Lower lobe of right lung (tissue), 2 donors: Measurements from ENCODE around the gene USP49. TPM values are rescaled to one million over a fixed set of nuclear protein-coding genes. Genes with fewer than 3 reads are reported as not detected.

Experiments
- ATAC-seq, 2 donors: fragments of 200-7000 bp; cut with Tn5 transposase; one replicate each; pipeline ENCODE4 v1.9.1; 2020 to 2022; ENCODE audit warnings: mild to moderate bottlenecking in 2 of 2, moderate library complexity in 2 of 2
- DNase-seq: peaks from one replicate; pipeline ENCODE4 v3.0.0-alpha.2; 2020
- H3K27ac ChIP-seq: fragments of 200-600 bp; one replicate; pipeline ENCODE4 v1.8.0; 2022
- H3K27me3 ChIP-seq: fragments of 200-600 bp; one replicate; pipeline ENCODE4 v1.8.0; 2022; ENCODE audit warnings: low read depth
- H3K36me3 ChIP-seq: fragments of 200-600 bp; one replicate; pipeline ENCODE4 v1.8.0; 2022; ENCODE audit warnings: mild to moderate bottlenecking
- H3K4me1 ChIP-seq: fragments of 200-600 bp; one replicate; pipeline ENCODE4 v1.8.0; 2022
- H3K4me3 ChIP-seq: fragments of 200-600 bp; one replicate; pipeline ENCODE4 v1.8.0; 2022; ENCODE audit warnings: mild to moderate bottlenecking
- H3K9me3 ChIP-seq: fragments of 200-600 bp; one replicate; pipeline ENCODE4 v1.8.0; 2022
- intact Hi-C: fragments of 100-400 bp; cut with DNase I; formaldehyde crosslinking; loops from one replicate; pipeline ENCODE4 v1.11.0; 2022
- total RNA-seq: library from RNA; stranded (reverse); fragmentation: NEBNext Ultra II Directional; extraction: Animal tissue kit (Norgen Biotek cat#: 25700); gene quantifications from one replicate; pipeline ENCODE4 v1.2.1, GENCODE V29; 2021
- TF ChIP-seq, protein P1 (sequence below): fragments of 200-600 bp; IDR thresholded peaks from one replicate; pipeline ENCODE4 v1.8.0; 2022; ENCODE audit warnings: antibody characterized with exemption, mild to moderate bottlenecking
- donor health status: DM: no; HTN: yes; CAD: no; lungs with severe emphysema.

USP49 gene
- total RNA-seq, 1 donor from 2014 or later: 3.9 TPM

DNA sequence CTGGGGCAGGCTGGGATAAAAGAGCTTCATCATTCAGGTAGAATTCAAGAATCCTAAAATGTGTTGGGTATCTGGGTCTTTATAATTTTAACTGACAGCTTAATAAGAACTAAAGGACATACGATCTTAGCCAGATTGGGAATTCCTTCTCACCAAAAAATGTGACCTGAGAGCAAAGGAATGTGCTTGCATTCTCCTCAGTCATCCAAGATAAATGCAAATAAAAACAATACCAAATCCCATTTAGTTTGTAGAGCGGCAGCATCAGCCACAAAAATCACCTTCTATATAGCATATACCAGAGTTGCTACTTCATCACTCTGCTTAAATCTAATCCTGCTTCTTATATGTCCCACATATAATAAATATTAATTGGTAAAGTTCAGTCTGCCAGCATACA lies 16.9 kb downstream of the USP49 start:
- TF ChIP-seq, protein P1, sequence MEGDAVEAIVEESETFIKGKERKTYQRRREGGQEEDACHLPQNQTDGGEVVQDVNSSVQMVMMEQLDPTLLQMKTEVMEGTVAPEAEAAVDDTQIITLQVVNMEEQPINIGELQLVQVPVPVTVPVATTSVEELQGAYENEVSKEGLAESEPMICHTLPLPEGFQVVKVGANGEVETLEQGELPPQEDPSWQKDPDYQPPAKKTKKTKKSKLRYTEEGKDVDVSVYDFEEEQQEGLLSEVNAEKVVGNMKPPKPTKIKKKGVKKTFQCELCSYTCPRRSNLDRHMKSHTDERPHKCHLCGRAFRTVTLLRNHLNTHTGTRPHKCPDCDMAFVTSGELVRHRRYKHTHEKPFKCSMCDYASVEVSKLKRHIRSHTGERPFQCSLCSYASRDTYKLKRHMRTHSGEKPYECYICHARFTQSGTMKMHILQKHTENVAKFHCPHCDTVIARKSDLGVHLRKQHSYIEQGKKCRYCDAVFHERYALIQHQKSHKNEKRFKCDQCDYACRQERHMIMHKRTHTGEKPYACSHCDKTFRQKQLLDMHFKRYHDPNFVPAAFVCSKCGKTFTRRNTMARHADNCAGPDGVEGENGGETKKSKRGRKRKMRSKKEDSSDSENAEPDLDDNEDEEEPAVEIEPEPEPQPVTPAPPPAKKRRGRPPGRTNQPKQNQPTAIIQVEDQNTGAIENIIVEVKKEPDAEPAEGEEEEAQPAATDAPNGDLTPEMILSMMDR: no peak
- DNase-seq (no peak), ATAC-seq (no peak)
- H3K9me3 ChIP-seq: no peaks in the 10 kb centered on the region
- H3K4me1 ChIP-seq: no peaks in the 10 kb centered on the region
- intact Hi-C loops: no loop called here
- no peak overlapping the region for H3K4me3 ChIP-seq
- no peak overlapping the region for H3K27ac ChIP-seq
- no peaks in the 10 kb centered on the region for H3K36me3 ChIP-seq
- no peaks in the 10 kb centered on the region for H3K27me3 ChIP-seq

DNA sequence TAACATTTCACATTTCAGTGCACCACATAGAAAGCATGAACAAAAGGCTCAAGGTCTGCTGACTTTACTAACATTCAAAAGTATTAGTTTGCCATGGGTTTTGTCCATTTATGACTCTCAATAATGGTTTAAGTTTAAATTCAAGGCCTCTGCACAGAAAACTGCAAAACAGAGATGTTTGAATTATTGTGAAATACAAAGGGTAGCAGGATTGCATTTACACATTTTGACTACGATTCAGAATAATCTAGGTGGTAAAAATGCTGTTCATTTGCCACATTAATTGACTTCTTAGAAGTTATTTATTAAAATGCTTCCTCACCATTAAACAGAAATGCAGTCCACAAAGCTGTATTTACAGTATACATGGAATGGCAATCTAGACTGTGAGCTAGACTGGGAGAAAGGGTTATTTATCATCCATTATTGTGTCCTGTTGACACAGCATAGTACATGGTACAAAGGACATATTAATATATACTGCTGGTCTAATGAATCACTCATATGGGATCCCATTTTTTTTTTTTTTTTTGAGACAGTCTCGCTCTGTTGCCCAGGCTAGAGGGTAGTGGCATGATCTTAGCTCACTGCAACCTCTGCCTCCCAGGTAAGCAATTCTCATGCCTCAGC lies 18.0 kb downstream of the USP49 start:
- no peaks in the 10 kb centered on the region for H3K36me3 ChIP-seq
- H3K9me3 ChIP-seq: no peaks in the 10 kb centered on the region
- TF ChIP-seq, protein P1: no peak
- no peak overlapping the region for H3K4me3 ChIP-seq
- no peaks in the 10 kb centered on the region for H3K27me3 ChIP-seq
- no peak overlapping the region for H3K27ac ChIP-seq
- no peak for DNase-seq
- no peaks in the 10 kb centered on the region for H3K4me1 ChIP-seq
- intact Hi-C loops: no loop called here
- ATAC-seq: no peak

DNA sequence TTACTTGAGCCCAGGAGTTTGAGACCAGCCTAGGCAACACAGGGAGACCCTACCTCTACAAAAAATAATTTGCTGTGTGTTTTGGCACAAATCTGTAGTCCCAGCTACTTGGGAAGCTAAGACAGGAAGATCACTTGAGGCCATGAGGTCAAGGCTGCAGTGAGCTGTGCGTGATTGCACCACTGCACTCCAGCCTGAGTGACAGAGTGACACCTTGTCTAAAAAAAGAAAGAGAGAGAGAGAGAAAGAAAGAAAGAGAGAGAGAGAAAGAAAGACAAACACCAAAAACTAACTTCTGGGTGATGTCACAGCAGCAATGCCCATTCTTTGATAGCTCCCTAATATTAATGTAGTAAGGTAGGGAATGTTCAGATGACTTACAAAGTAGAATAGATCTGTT lies 20.4 kb downstream of the USP49 start:
- H3K9me3 ChIP-seq: no peaks in the 10 kb centered on the region
- no peaks in the 10 kb centered on the region for H3K4me1 ChIP-seq
- H3K27ac ChIP-seq: no peak overlapping the region
- H3K27me3 ChIP-seq: no peaks in the 10 kb centered on the region
- DNase-seq (no peak), ATAC-seq (no peak)
- intact Hi-C loops: no loop called here
- no peaks in the 10 kb centered on the region for H3K36me3 ChIP-seq
- no peak overlapping the region for H3K4me3 ChIP-seq
- TF ChIP-seq, protein P1: no peak

DNA sequence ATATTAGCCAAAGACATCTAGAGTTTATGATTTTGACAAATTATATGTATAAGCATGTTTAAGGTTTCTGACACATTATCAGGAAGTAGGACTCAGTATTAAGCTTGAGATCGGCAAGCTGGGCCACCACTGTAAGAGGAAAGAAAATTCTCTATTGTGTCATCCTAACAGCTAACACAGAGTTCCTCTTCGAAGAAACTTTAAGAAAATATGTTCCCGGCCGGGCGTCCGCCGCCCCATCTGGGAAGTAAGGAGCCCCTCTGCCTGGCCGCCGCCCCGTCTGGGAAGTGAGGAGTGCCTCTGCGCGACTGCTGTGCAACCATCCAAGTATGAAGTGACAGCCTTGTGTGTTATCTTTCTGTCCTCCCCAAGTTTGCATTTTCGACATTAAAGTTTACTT lies 23.0 kb downstream of the USP49 start:
- no peak overlapping the region for H3K27ac ChIP-seq
- ATAC-seq: peak; percentile 19 to 56

DNA sequence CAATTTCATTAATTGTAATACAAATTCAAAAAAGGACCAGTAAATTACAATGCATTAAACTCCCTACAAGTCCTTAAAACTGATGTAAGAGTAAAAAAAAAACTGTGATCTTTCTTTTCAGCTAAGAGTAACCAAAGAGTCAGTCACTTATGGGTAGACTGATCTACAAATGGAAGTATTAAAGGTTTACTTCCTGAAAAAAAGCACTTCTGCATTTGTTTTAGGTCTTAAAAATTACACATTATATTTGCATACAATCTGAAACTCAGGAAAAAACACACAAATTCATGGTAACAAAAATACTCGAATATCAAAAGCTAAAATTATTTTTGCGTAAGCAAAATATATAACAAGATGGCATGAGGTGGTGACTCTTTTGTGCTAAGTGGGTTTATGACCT lies 23.5 kb downstream of the USP49 start:
- ATAC-seq (no peak), DNase-seq (no peak)
- Histone ChIP-seq H3K27ac (no peak overlapping the region), H3K36me3 (no peaks in the 10 kb centered on the region), H3K4me3 (no peak overlapping the region), H3K27me3 (no peaks in the 10 kb centered on the region), H3K4me1 (no peaks in the 10 kb centered on the region), H3K9me3 (no peaks in the 10 kb centered on the region)
- TF ChIP-seq, protein P1: no peak
- intact Hi-C loops: no loop called here

More for the DNA sequence above, 23.0 kb downstream of the USP49 start:
- no peaks in the 10 kb centered on the region for H3K4me1 ChIP-seq
- no peak overlapping the region for H3K4me3 ChIP-seq
- no peaks in the 10 kb centered on the region for H3K9me3 ChIP-seq
- DNase-seq: peak; percentile 63
- TF ChIP-seq, protein P1: no peak
- intact Hi-C loops: no loop called here
- no peaks in the 10 kb centered on the region for H3K36me3 ChIP-seq
- no peaks in the 10 kb centered on the region for H3K27me3 ChIP-seq
